Colon (tissue), 2 donors: Measurements from ENCODE around the gene SLC44A2.
"Not testable (repeated sequence)": the region's sequence is repeated elsewhere in the genome, so short reads cannot be mapped to it uniquely, and the experiment has no call there.

Experiments
- FAIRE-seq: peaks from 2 replicates; lab custom pipeline; 2012; peaks lifted over from hg19 to GRCh38; lab: Jason Lieb, UNC
- donor health status: control.
- donor health status: control.

Gene SLC44A2

DNA sequence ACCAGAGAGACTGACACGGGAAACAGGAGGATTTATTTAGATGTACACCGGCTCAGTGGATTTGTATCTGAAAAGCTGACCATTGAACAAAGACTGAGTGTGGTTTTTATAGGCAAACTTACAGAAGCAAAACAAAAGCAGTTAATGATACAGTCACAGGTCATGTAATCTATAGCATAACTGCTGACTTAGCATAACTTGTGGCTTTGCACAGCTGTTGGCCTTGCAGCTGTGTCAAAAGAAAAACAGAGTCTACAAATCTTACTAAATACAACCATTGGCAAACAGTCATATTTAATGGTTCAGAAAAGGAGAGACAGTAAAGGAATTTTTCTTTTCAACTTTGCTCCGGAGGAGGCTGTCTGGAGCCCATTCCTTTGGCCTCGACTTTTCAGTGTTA, 26.5 kb downstream of the SLC44A2 start:
- FAIRE-seq: no peak

DNA sequence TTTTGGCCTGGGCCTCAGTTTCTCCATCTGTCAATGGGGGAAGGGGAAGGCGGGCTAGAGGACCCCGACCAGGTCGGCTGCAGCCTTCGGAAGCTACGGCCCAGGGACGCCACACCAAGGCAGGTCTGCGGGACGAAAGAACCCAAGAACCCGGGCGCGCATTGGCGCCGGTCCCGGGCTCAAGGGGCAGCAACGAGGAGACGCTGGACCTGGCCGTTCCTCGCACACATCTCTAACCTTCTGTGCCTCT, 28.1 kb downstream of the SLC44A2 start:
- FAIRE-seq: no peak

- FAIRE-seq: peak; percentile 53
Observed at GRCh38 chr19:10653732-10654609, 28.6 kb downstream of the SLC44A2 start, which contains the start of gene ILF3. Gene ILF3 (plus strand): TSS chr19:10654346. CDS start chr19:10670606, 16,260 bp downstream.

DNA sequence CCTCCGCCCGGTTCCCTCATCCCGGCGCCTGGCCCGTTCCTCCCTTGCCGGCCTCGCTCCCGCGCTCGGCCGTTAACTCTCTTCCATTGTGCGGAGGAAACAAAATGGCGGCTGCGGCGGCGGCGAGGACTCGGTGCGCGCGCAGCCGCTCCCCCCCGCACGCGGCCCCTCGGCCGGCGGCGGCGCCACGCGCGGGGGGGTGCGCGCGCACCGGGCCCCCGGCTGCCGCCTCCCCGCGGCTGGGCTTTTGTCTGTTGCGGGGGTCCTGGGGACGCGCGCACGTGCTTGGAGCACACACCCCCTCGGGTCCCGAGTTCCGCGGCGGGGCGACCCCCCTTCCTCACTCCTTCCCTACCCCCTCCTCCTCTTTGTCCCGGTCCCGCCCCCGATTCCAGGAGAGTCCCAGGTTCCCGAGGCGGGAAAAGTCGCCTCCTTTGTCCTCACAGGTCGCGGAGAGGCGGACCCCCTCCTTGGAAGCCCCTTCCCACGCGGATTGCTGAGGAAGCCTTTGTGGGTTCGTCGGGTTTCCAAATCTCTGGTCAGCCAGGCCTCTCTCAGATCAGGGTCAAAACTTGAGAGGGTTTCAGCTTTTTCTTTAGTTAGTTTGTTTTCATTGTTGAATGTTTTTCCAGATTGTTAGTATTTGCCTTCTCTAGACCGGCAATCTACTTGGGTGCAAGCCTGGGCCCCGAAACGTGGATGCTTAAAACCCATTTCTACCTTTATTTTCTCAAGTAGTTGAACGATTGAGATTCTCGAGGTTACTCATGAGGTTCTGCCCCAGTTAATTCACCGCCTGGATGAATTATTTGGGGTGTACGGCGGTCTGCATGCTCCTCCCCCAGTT, 29.5 kb downstream of the SLC44A2 start:
- FAIRE-seq: no peak

GRCh38 chr19:10655457-10656312, 30.3 kb downstream of the SLC44A2 start:
- FAIRE-seq: no peak

DNA sequence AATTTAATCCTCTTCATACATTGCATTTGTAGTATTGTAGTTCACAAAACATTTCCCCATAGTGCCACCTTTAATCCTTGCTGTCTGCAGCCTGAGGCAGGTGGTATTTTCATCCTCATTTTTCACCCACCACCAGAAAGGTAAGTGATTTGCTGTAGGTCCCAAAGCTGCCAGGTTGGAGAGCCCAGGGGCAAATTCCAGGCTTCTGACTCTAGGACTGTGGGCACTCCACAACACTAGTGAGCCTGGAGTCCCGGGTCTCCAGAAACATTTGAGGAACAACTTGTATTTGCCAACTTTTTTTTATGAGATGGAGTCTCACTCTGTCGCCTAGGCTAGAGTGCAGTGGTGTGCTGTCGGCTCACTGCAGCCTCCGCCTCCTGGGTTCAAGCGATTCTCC, 35.0 kb downstream of the SLC44A2 start:
- no peak for FAIRE-seq

DNA sequence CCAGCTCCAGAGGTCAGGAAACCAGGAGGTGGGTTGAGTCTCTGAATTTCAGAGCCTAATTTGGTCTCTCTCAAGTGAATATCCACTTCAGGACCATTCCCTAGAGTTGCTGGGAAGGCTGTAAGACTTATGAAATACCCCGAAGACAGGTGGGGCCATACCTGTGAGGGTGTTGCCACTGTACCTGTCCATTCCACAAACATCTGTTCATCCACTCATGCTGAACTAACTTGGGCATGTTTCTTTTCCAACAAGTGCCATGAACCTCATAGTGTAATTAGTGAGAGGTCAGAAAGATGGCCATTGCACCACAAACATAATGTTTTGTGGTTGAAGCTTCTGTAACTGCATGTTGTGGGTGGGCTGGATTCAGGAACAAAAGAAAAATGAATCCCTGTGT, 36.6 kb downstream of the SLC44A2 start:
- FAIRE-seq: no peak

DNA sequence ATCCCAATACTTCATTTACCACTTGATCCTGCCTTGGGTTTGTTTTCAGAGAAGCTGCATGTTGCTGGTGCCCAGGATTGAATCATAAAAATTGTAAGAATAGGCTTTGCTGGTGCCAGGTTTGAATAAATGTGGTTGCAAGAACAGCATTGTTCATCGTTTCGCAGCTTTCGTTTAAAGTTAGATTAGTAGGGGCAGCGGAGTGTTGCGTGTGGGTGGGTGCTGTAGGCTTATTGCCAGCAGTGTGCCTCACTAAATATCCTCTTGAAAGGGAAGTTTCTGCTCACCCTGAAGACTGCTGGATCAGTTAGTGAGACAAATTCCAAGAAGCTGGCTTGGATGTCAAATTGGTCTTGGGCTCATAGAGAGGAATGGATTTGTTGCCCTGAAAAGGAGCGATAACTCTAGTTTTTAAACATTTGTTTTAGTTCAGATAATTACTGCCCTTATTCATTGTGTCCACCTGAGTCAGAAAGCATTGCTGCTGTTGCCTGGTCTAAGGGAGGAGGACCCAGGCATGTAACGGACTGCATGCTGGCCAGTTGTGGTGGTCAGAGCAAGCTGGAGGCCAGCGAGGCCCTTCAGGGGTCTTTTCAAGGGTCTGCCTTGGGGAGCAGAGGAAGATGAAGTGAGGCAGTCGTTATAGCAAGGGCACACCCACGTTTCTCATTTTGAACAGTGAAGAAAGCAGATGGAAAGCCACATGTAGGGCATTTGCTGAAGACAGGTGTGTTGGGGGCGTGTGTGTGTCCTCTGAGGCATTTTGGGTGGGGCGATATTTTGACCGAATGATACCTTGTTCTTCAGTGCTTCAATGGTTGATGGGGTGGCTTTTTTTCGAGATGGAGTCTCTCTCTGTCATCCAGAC, 37.3 kb downstream of the SLC44A2 start:
- FAIRE-seq: no peak

DNA sequence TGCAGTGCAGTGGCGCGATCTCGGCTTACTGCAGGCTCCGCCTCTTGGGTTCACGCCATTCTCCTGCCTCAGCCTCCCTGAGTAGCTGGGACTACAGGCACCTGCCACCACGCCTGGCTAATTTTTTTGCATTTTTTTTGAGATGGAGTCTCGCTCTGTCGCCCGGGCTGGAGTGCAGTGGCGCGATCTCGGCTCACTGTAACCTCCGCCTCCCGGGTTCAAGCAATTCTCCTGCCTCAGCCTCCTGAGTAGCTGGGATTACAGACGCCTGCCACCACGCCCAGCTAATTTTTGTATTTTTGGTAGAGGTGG, 37.9 kb downstream of the SLC44A2 start:
- not testable (repeated sequence) for FAIRE-seq

- no peak for FAIRE-seq
Observed at GRCh38 chr19:10667867-10668266, 42.5 kb downstream of the SLC44A2 start.

- FAIRE-seq: no peak
Observed at GRCh38 chr19:10669246-10669645, 43.9 kb downstream of the SLC44A2 start.

- no peak for FAIRE-seq
Observed at GRCh38 chr19:10670182-10670581, 44.8 kb downstream of the SLC44A2 start.

- no peak for FAIRE-seq
Observed at GRCh38 chr19:10670876-10671804, 45.8 kb downstream of the SLC44A2 start.

GRCh38 chr19:10671922-10672321, 46.6 kb downstream of the SLC44A2 start:
- FAIRE-seq: not testable (repeated sequence)

- FAIRE-seq: not testable (repeated sequence)
Observed at GRCh38 chr19:10675214-10675613, 49.9 kb downstream of the SLC44A2 start.

DNA sequence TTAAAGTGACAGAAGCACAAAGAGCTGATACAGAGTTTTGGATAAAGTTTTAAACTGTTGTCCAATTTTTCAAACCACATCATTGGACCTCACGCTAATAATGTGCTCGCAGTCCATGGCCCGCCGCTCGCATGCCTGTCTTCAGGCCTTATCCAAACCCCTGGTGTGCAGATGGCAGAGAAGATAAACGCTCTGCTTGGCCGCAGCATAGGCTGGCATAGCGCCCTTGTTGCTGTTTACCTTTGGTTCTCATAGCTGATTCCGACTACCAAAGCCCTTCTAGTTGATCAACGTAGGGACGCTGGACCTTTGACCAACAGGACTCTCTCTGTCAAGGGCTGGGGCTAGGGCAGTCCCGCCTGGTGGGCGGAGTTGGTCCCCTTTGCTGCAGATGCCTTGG, 52.4 kb downstream of the SLC44A2 start:
- no peak for FAIRE-seq

GRCh38 chr19:10678813-10679212, 53.5 kb downstream of the SLC44A2 start:
- no peak for FAIRE-seq

GRCh38 chr19:10679743-10680142, 54.4 kb downstream of the SLC44A2 start:
- FAIRE-seq: no peak

DNA sequence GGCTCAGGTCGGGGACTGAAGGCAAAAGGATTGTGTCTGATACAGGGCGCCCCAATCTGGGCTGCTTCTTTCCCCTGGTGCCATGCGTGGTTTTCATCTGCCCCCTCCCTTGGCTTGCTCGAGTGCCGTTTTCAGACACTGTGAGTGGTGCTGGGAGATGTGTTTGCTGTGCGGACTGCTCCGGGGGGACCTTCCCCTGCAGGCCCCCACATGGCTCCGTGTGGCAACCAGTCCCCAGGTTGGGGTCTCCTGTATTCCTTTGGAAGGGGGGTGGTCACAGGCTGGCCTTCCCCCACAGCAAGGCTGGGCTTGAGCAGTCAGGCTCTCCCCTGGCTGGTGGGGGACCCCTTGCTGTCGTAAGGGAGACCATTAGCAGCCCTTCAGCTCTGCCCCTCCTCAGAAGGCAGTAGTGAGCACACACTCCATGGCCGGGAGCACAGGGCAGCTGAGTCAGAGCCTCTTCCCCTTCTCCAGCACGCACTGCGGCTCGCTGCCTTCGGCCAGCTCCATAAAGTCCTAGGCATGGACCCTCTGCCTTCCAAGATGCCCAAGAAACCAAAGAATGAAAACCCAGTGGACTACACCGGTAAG, 55.3 kb downstream of the SLC44A2 start:
- no peak for FAIRE-seq

DNA sequence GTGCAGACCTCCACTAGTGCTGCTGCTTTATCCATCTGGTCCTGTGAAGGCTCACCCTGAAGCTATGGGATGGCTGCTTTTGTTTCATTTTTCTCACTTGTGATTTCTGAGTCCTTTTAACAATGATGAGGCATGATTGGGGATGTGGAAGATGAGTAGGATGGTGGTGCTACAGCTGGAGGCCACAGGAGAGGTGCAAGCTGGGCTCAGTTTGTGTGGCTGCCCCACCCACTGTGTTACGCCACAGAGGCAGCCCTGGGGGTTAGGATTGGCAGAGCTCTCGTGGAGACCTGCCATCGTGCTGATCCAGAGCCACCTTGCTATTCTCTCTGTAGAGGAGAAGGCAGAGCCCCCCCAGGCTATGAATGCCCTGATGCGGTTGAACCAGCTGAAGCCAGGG, 56.3 kb downstream of the SLC44A2 start:
- FAIRE-seq: no peak
